MM.1S (cell line): ENCODE data around the gene INPP4B.

Source experiments
- DNase-seq: peaks from one replicate; pipeline ENCODE4 v3.0.0-alpha.2; 2015
- H2AFZ ChIP-seq: fragments of 300-600 bp; sonication (generic); 2 replicates; pipeline ENCODE4 v1.6.0; 2016; ENCODE audit warnings: antibody characterized with exemption, low read length
- H3F3A ChIP-seq: fragments of 300-600 bp; sonication (generic); 2 replicates; pipeline ENCODE4 v1.6.1; 2016; ENCODE audit warnings: mild to moderate bottlenecking, antibody characterized with exemption, low read length, moderate library complexity, mixed read lengths; ENCODE audit not compliant: insufficient read depth
- H3K27ac ChIP-seq: fragments of 300-600 bp; sonication (generic); 2 replicates; pipeline ENCODE4 v1.5.1; 2016; ENCODE audit warnings: mild to moderate bottlenecking, low read length
- H3K27me3 ChIP-seq: fragments of 300-600 bp; sonication (generic); replicated peaks from 2 replicates; pipeline ENCODE4 v1.6.0; 2016; ENCODE audit warnings: low read length; ENCODE audit not compliant: insufficient read depth
- H3K36me3 ChIP-seq: fragments of 300-600 bp; sonication (generic); replicated peaks from 2 replicates; pipeline ENCODE4 v1.6.1; 2016; ENCODE audit warnings: mild to moderate bottlenecking, low read length, mixed read lengths; ENCODE audit not compliant: insufficient read depth
- H3K4me1 ChIP-seq: fragments of 300-600 bp; sonication (generic); 2 replicates; pipeline ENCODE4 v1.6.1; 2016; ENCODE audit warnings: low read length, mixed read lengths
- H3K4me2 ChIP-seq: fragments of 300-600 bp; sonication (generic); 2 replicates; pipeline ENCODE4 v1.6.0; 2016; ENCODE audit warnings: low read depth, low read length
- H3K4me3 ChIP-seq: fragments of 300-600 bp; sonication (generic); 2 replicates; pipeline ENCODE4 v1.5.1; 2016; ENCODE audit warnings: low read length, mixed read lengths
- H3K79me2 ChIP-seq: fragments of 300-600 bp; sonication (generic); 2 replicates; pipeline ENCODE4 v1.6.1; 2016; ENCODE audit warnings: mixed run types, low read length, mixed read lengths
- H3K9ac ChIP-seq: fragments of 300-600 bp; sonication (generic); 2 replicates; pipeline ENCODE4 v1.6.1; 2016; ENCODE audit warnings: low read length, mixed read lengths
- H3K9me2 ChIP-seq: fragments of 300-600 bp; sonication (generic); replicated peaks from 2 replicates; pipeline ENCODE4 v1.6.1; 2016; ENCODE audit warnings: mild to moderate bottlenecking, low read length, mixed read lengths; ENCODE audit not compliant: insufficient read depth
- H3K9me3 ChIP-seq: fragments of 300-600 bp; sonication (generic); replicated peaks from 2 replicates; pipeline ENCODE4 v1.6.1; 2016; ENCODE audit warnings: mild to moderate bottlenecking, low read length, mixed read lengths; ENCODE audit not compliant: insufficient read depth
- H4K20me1 ChIP-seq: fragments of 300-600 bp; sonication (generic); 2 replicates; pipeline ENCODE4 v1.6.1; 2016; ENCODE audit warnings: mild to moderate bottlenecking, low read length, moderate library complexity, mixed read lengths; ENCODE audit not compliant: insufficient read depth
- EZH2 ChIP-seq: fragments of 300-600 bp; sonication (generic); optimal IDR thresholded peaks from 2 replicates; pipeline ENCODE3; 2017; ENCODE audit warnings: low read depth, mild to moderate bottlenecking, antibody characterized with exemption, low read length, mixed read lengths
- EZH2phosphoT487 ChIP-seq: fragments of 300-600 bp; sonication (generic); IDR thresholded peaks from 2 replicates; pipeline ENCODE4 v1.6.1; 2018; ENCODE audit warnings: antibody characterized with exemption, low read length
- TF ChIP-seq, protein P1 (sequence below): fragments of 300-600 bp; sonication (generic); IDR thresholded peaks from 2 replicates; pipeline ENCODE4 v1.5.1; 2016; ENCODE audit warnings: antibody characterized with exemption, low read length, mixed read lengths

The INPP4B gene

DNA sequence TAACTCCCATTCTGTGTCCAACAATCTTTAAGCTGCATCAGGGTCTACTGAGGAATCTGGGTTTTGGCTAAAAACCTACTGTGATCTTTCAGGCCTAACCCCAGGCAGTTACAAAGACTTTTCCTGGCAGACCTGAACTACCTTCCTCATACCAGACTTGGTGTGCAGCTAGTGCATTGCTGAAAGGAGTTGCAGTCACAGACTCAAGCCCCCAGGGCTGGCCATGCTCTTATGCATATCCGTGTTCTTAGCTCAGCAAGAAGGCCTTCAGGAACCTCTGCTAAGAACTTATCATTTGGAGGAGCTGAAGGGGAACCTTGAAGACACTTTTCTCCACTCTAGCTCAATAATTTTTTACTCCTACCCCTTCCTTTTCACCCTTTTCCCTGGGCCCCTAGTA, 147.5 kb downstream of the INPP4B start:
- Histone ChIP-seq H3K4me3 (no peak overlapping the region), H2AFZ (no peak overlapping the region), H3K36me3 (no peaks in the 10 kb centered on the region), H3F3A (no peaks in the 10 kb centered on the region), H3K9me3 (no peaks in the 10 kb centered on the region), H3K4me2 (no peak overlapping the region), H3K27ac (no peak overlapping the region), H3K27me3 (no peaks in the 10 kb centered on the region), H3K9me2 (no peaks in the 10 kb centered on the region), H3K79me2 (no peaks in the 10 kb centered on the region), H4K20me1 (no peaks in the 10 kb centered on the region), H3K9ac (no peak overlapping the region), H3K4me1 (no peaks in the 10 kb centered on the region)
- DNase-seq: no peak
- TF ChIP-seq, protein P1, sequence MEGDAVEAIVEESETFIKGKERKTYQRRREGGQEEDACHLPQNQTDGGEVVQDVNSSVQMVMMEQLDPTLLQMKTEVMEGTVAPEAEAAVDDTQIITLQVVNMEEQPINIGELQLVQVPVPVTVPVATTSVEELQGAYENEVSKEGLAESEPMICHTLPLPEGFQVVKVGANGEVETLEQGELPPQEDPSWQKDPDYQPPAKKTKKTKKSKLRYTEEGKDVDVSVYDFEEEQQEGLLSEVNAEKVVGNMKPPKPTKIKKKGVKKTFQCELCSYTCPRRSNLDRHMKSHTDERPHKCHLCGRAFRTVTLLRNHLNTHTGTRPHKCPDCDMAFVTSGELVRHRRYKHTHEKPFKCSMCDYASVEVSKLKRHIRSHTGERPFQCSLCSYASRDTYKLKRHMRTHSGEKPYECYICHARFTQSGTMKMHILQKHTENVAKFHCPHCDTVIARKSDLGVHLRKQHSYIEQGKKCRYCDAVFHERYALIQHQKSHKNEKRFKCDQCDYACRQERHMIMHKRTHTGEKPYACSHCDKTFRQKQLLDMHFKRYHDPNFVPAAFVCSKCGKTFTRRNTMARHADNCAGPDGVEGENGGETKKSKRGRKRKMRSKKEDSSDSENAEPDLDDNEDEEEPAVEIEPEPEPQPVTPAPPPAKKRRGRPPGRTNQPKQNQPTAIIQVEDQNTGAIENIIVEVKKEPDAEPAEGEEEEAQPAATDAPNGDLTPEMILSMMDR: no peak
- no peak for TF ChIP-seq EZH2phosphoT487
- no peak for TF ChIP-seq EZH2

DNA sequence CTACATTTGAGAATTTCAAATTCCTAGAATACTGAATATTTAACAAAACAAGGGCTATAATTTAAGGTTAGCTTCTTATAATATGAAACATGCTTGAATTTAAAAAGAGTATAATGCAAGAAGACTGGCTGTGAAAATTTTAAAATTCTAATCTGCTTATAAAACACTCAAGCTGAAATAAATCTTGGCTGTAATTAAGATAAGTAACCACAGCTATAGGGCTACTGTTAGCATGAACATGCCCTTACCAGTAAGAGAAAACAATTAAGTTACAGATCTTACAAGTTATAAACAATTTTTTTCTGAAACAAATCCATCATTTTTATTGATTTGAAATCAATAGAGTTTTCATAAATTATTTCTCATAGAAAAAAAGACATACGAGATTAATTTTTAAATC, 148.2 kb downstream of the INPP4B start:
- Histone ChIP-seq H3K36me3 (no peaks in the 10 kb centered on the region), H3F3A (no peaks in the 10 kb centered on the region), H3K9me3 (no peaks in the 10 kb centered on the region), H3K4me1 (no peaks in the 10 kb centered on the region), H2AFZ (no peak overlapping the region), H3K27me3 (no peaks in the 10 kb centered on the region), H3K27ac (no peak overlapping the region), H4K20me1 (no peaks in the 10 kb centered on the region), H3K4me2 (no peak overlapping the region), H3K4me3 (no peak overlapping the region), H3K9ac (no peak overlapping the region), H3K79me2 (no peaks in the 10 kb centered on the region), H3K9me2 (no peaks in the 10 kb centered on the region)
- DNase-seq: no peak
- no peak for TF ChIP-seq EZH2phosphoT487
- TF ChIP-seq, protein P1: no peak
- TF ChIP-seq EZH2: no peak

DNA sequence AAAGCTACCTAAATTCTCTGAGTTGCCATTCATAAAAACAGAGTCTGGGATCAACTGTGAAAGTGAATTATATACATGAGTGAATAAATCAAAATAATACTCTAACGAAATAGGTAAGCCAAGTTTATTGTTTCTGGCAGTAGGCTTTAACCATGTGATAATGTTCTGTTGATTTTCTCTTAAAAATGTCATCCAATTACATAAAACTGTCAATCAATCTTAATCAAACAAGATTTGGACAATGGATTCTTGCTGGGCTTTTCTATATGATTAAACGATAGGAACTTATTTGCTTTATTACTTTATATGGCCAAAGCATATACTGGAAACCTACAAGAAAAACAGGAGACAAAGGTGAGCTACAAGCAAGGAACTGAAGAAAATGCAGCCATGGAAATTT, 148.8 kb downstream of the INPP4B start:
- Histone ChIP-seq H3K4me1 (no peaks in the 10 kb centered on the region), H2AFZ (no peak overlapping the region), H3K9me2 (no peaks in the 10 kb centered on the region), H3K27me3 (no peaks in the 10 kb centered on the region), H3K4me3 (no peak overlapping the region), H3K9me3 (no peaks in the 10 kb centered on the region), H4K20me1 (no peaks in the 10 kb centered on the region), H3F3A (no peaks in the 10 kb centered on the region), H3K36me3 (no peaks in the 10 kb centered on the region), H3K27ac (no peak overlapping the region), H3K4me2 (no peak overlapping the region), H3K9ac (no peak overlapping the region), H3K79me2 (no peaks in the 10 kb centered on the region)
- DNase-seq: no peak
- TF ChIP-seq EZH2phosphoT487 (no peak), EZH2 (no peak)
- TF ChIP-seq, protein P1: no peak
